HG02852 (cell line): ENCODE data around the gene CDH9.

Experiments
- ATAC-seq: cut with Tn5 transposase; IDR thresholded peaks from one replicate; pipeline ENCODE4 v1.9.1; 2021; ENCODE audit warnings: mild to moderate bottlenecking, moderate library complexity; ENCODE audit not compliant: unreplicated experiment

The CDH9 gene

GRCh38 chr5:27038476-27038875 lies at the start of gene CDH9:
TSS of gene CDH9 (minus strand) at chr5:27038586. CDS start at chr5:26988333, 50,253 bp downstream.
- no peak for ATAC-seq

GRCh38 chr5:27087747-27088146 lies 49.4 kb upstream of the CDH9 start:
- no peak for ATAC-seq

GRCh38 chr5:27083449-27084415 lies 45.3 kb upstream of the CDH9 start:
- ATAC-seq, result no peak

- ATAC-seq, result no peak
Measured at GRCh38 chr5:27080147-27080546, 41.8 kb upstream of the CDH9 start.

- no peak for ATAC-seq
Measured at GRCh38 chr5:27062451-27062850, 24.1 kb upstream of the CDH9 start.

- no peak for ATAC-seq
Measured at GRCh38 chr5:27048510-27048909, 10.1 kb upstream of the CDH9 start.

- ATAC-seq, result no peak
Measured at GRCh38 chr5:27041372-27041771, 3.0 kb upstream of the CDH9 start.

- no peak for ATAC-seq
Measured at GRCh38 chr5:27034565-27034964, 3.8 kb downstream of the CDH9 start.

- ATAC-seq, result no peak
Measured at GRCh38 chr5:27026801-27027200, 11.6 kb downstream of the CDH9 start.

- no peak for ATAC-seq
Measured at GRCh38 chr5:27026063-27026462, 12.3 kb downstream of the CDH9 start.

- ATAC-seq, result no peak
Measured at GRCh38 chr5:27021471-27021870, 16.9 kb downstream of the CDH9 start.

GRCh38 chr5:27020973-27021372 lies 17.4 kb downstream of the CDH9 start:
- no peak for ATAC-seq

GRCh38 chr5:27015758-27016157 lies 22.6 kb downstream of the CDH9 start:
- ATAC-seq, result no peak

GRCh38 chr5:27011274-27011673 lies 27.1 kb downstream of the CDH9 start:
- ATAC-seq, result no peak

GRCh38 chr5:27010646-27011045 lies 27.7 kb downstream of the CDH9 start:
- ATAC-seq, result no peak

- no peak for ATAC-seq
Measured at GRCh38 chr5:27009540-27009915, 28.9 kb downstream of the CDH9 start.

GRCh38 chr5:27008604-27009539 lies 29.5 kb downstream of the CDH9 start:
- ATAC-seq, result no peak

- ATAC-seq, result no peak
Measured at GRCh38 chr5:27007121-27007520, 31.3 kb downstream of the CDH9 start.

GRCh38 chr5:26986985-26987384 lies 51.4 kb downstream of the CDH9 start:
- no peak for ATAC-seq

GRCh38 chr5:26981750-26982149 lies 56.6 kb downstream of the CDH9 start:
- ATAC-seq, result no peak

GRCh38 chr5:26959290-26959689 lies 79.1 kb downstream of the CDH9 start:
- ATAC-seq, result no peak

GRCh38 chr5:26955161-26955560 lies 83.2 kb downstream of the CDH9 start:
- no peak for ATAC-seq
